Brain microvascular endothelial cell (primary cell): ENCODE results near the gene USP32.

Source experiments
- DNase-seq: peaks from one replicate; pipeline ENCODE4 v3.0.0-alpha.2; 2020
- H3K27ac ChIP-seq: fragments of 250-450 bp; sonication (Bioruptor Pico); 2 replicates; pipeline ENCODE4 v1.5.1; 2020; ENCODE audit warnings: mild to moderate bottlenecking, moderate library complexity
- H3K27me3 ChIP-seq: fragments of 250-450 bp; sonication (Bioruptor Pico); replicated peaks from 2 replicates; pipeline ENCODE4 v1.5.1; 2020; ENCODE audit warnings: mild to moderate bottlenecking
- H3K36me3 ChIP-seq: fragments of 250-450 bp; sonication (Bioruptor Pico); replicated peaks from 2 replicates; pipeline ENCODE4 v1.5.1; 2020; ENCODE audit warnings: mild to moderate bottlenecking
- H3K4me3 ChIP-seq: 2 replicates; pipeline ENCODE4 v1.5.1; 2011; ENCODE audit warnings: low read depth, mild to moderate bottlenecking, control low read depth, low read length, moderate library complexity
- CTCF ChIP-seq: IDR thresholded peaks from 2 replicates; pipeline ENCODE4 v1.5.1; 2011; ENCODE audit warnings: low read depth, mild to moderate bottlenecking, moderate library complexity, low read length, control low read depth, inconsistent platforms; ENCODE audit errors: missing control alignments
- in situ Hi-C: cut with HindIII; loops from 2 replicates; pipeline ENCODE4 v1.10.0; 2017; ENCODE audit warnings: low sequenced_read_pairs, low pct_ligation_motif_present

The USP32 gene

GRCh38 chr17:60332574-60332973, 59.4 kb downstream of the USP32 start:
- H3K27me3 ChIP-seq = no peaks in the 10 kb centered on the region
- in situ Hi-C loops = no loop called here
- H3K36me3 ChIP-seq = peaks cover under 1% of the 10 kb centered on the region
- DNase-seq = no peak
- no peak overlapping the region for H3K27ac ChIP-seq
- no peak for TF ChIP-seq CTCF
- no peak overlapping the region for H3K4me3 ChIP-seq

- no peak overlapping the region for H3K4me3 ChIP-seq
- H3K27me3 ChIP-seq = no peaks in the 10 kb centered on the region
- in situ Hi-C loops = no loop called here
- no peak for DNase-seq
- TF ChIP-seq CTCF = no peak
- H3K27ac ChIP-seq = no peak overlapping the region
- no peaks in the 10 kb centered on the region for H3K36me3 ChIP-seq
These were observed 61.2 kb downstream of the USP32 start for GRCh38 chr17:60330731-60331130.

- H3K36me3 ChIP-seq = no peaks in the 10 kb centered on the region
- H3K4me3 ChIP-seq = no peak overlapping the region
- DNase-seq = no peak
- H3K27me3 ChIP-seq = no peaks in the 10 kb centered on the region
- no peak overlapping the region for H3K27ac ChIP-seq
- in situ Hi-C loops = no loop called here
- TF ChIP-seq CTCF = no peak
These were observed 63.3 kb downstream of the USP32 start for GRCh38 chr17:60328679-60329078.

- no peak for TF ChIP-seq CTCF
- Histone ChIP-seq H3K27ac (no peak overlapping the region), H3K27me3 (no peaks in the 10 kb centered on the region), H3K4me3 (no peak overlapping the region), H3K36me3 (no peaks in the 10 kb centered on the region)
- DNase-seq = no peak
- in situ Hi-C loops = no loop called here
These were observed 64.0 kb downstream of the USP32 start for GRCh38 chr17:60327901-60328273.

- H3K4me3 ChIP-seq = no peak overlapping the region
- in situ Hi-C loops = no loop called here
- no peak for TF ChIP-seq CTCF
These were observed 64.6 kb downstream of the USP32 start for GRCh38 chr17:60327134-60327900.

GRCh38 chr17:60326702-60327101, 65.2 kb downstream of the USP32 start:
- Histone ChIP-seq H3K36me3 (no peaks in the 10 kb centered on the region), H3K4me3 (no peak overlapping the region), H3K27ac (no peak overlapping the region), H3K27me3 (no peaks in the 10 kb centered on the region)
- TF ChIP-seq CTCF = no peak
- in situ Hi-C loops = no loop called here
- no peak for DNase-seq

More at GRCh38 chr17:60327134-60327900, 64.6 kb downstream of the USP32 start:
- DNase-seq = no peak
- H3K27me3 ChIP-seq = no peaks in the 10 kb centered on the region
- no peaks in the 10 kb centered on the region for H3K36me3 ChIP-seq
- H3K27ac ChIP-seq = no peak overlapping the region
